BE2C (cell line): ENCODE measurements around the gene TMEM213.

ENCODE experiments used
- DNase-seq: peaks from one replicate; pipeline ENCODE4 v3.0.0-alpha.2; 2020
- H3K27me3 ChIP-seq: fragments of 250-450 bp; sonication (Bioruptor Pico); 2 replicates; pipeline ENCODE4 v1.5.1; 2020; ENCODE audit warnings: mild to moderate bottlenecking
- H3K36me3 ChIP-seq: fragments of 250-450 bp; sonication (Bioruptor Pico); 2 replicates; pipeline ENCODE4 v1.5.1; 2020; ENCODE audit warnings: mild to moderate bottlenecking
- H3K4me1 ChIP-seq: fragments of 250-450 bp; sonication (Bioruptor Pico); 2 replicates; pipeline ENCODE4 v1.5.1; 2020
- H3K4me3 ChIP-seq: 2 replicates; pipeline ENCODE4 v1.5.1; 2011; ENCODE audit warnings: low read depth, low read length
- H3K9me3 ChIP-seq: fragments of 250-450 bp; sonication (Bioruptor Pico); 2 replicates; pipeline ENCODE4 v1.5.1; 2020
- TF ChIP-seq, protein P1 (sequence below): IDR thresholded peaks from 2 replicates; pipeline ENCODE4 v1.5.1; 2012; ENCODE audit warnings: mild to moderate bottlenecking, low read depth, low read length

The TMEM213 gene

GRCh38 chr7:138768241-138768640 lies 29.6 kb upstream of the TMEM213 start:
- Histone ChIP-seq H3K4me1 (no peaks in the 10 kb centered on the region), H3K27me3 (no peaks in the 10 kb centered on the region), H3K4me3 (no peak overlapping the region), H3K36me3 (no peaks in the 10 kb centered on the region), H3K9me3 (no peaks in the 10 kb centered on the region)
- no peak for DNase-seq
- TF ChIP-seq, protein P1, sequence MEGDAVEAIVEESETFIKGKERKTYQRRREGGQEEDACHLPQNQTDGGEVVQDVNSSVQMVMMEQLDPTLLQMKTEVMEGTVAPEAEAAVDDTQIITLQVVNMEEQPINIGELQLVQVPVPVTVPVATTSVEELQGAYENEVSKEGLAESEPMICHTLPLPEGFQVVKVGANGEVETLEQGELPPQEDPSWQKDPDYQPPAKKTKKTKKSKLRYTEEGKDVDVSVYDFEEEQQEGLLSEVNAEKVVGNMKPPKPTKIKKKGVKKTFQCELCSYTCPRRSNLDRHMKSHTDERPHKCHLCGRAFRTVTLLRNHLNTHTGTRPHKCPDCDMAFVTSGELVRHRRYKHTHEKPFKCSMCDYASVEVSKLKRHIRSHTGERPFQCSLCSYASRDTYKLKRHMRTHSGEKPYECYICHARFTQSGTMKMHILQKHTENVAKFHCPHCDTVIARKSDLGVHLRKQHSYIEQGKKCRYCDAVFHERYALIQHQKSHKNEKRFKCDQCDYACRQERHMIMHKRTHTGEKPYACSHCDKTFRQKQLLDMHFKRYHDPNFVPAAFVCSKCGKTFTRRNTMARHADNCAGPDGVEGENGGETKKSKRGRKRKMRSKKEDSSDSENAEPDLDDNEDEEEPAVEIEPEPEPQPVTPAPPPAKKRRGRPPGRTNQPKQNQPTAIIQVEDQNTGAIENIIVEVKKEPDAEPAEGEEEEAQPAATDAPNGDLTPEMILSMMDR, result no peak

GRCh38 chr7:138770904-138771303 lies 26.9 kb upstream of the TMEM213 start:
- Histone ChIP-seq H3K4me1 (no peaks in the 10 kb centered on the region), H3K36me3 (no peaks in the 10 kb centered on the region), H3K27me3 (no peaks in the 10 kb centered on the region), H3K9me3 (no peaks in the 10 kb centered on the region), H3K4me3 (no peak overlapping the region)
- no peak for DNase-seq
- TF ChIP-seq, protein P1, result no peak

DNA sequence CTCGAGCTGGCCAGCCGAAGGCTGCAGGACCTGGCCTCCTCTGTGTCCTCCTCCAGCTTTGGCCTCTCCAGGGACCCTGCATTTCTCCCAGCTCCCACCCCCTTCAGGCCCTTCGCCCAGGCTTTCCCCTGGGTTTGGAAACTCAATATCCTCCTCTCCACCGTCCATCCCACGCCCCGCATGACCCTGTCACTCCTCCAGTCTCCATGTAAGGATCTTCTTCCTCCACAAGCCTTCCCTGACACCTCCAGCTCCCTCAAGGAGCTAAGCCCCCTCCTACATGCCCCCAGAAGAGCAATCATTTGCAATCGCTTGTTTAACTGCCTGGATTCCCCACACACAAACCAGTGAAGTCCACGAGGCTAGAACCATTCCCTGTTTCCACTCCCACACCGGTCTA lies 24.6 kb upstream of the TMEM213 start:
- Histone ChIP-seq H3K27me3 (no peaks in the 10 kb centered on the region), H3K36me3 (no peaks in the 10 kb centered on the region), H3K4me1 (no peaks in the 10 kb centered on the region), H3K9me3 (no peaks in the 10 kb centered on the region), H3K4me3 (no peak overlapping the region)
- TF ChIP-seq, protein P1, result no peak
- DNase-seq, result no peak

DNA sequence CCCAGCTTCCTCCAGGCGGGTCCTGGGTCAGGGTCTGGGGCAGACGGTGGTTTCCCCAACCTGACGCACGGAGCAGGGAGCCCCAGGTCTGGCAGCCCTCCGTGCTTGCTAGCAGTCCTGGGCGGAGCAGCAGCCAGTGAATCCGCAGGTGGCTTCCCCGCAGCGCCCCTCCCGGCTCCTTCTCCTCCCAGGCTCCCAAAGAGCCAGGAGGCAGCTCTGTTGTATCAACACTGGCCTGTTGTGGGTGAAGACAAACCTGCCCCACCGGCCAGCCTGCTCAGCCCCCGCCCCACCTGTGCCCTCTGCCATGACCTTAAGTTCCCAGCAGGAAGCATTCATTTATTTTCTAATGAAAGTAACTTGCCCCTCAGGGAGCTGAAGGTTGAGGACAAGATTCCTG lies 24.0 kb upstream of the TMEM213 start:
- H3K4me1 ChIP-seq, result no peaks in the 10 kb centered on the region
- H3K9me3 ChIP-seq, result no peaks in the 10 kb centered on the region
- TF ChIP-seq, protein P1, result no peak
- no peak overlapping the region for H3K4me3 ChIP-seq
- H3K27me3 ChIP-seq, result no peaks in the 10 kb centered on the region
- DNase-seq, result no peak
- H3K36me3 ChIP-seq, result no peaks in the 10 kb centered on the region

GRCh38 chr7:138776166-138776833 lies 21.5 kb upstream of the TMEM213 start:
- TF ChIP-seq, protein P1, result no peak
- no peaks in the 10 kb centered on the region for H3K27me3 ChIP-seq
- H3K4me1 ChIP-seq, result no peaks in the 10 kb centered on the region
- H3K9me3 ChIP-seq, result no peaks in the 10 kb centered on the region
- no peaks in the 10 kb centered on the region for H3K36me3 ChIP-seq
- DNase-seq, result no peak
- no peak overlapping the region for H3K4me3 ChIP-seq

DNA sequence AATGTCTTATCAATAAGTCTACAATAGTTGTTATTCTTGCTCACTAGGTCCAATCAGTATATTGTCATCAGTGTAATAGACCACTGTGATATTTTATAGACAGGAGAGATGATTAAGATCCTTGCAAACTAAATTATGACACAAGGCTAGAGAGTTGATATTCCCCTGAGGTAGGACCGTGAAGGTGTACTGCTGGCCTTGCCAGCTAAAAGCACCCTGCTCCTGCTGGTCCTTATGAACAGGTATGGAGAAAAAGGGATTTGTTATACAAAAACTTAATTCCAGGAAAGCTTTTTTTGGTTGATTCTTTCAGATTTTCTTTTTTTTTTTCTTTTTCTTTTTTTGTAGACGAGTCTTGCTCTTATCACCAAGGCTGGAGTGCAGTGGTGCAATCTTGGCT lies 16.8 kb upstream of the TMEM213 start:
- Histone ChIP-seq H3K4me1 (no peaks in the 10 kb centered on the region), H3K4me3 (no peak overlapping the region), H3K9me3 (no peaks in the 10 kb centered on the region), H3K36me3 (no peaks in the 10 kb centered on the region), H3K27me3 (no peaks in the 10 kb centered on the region)
- TF ChIP-seq, protein P1, result no peak
- DNase-seq, result no peak
